ENCODE results near the gene MYH10. TPM values are rescaled to one million over a fixed set of nuclear protein-coding genes. Genes with fewer than 3 reads are reported as not detected.

MYH10 gene
- total RNA-seq (1 to 10 TPM; 1.7 to 2.5 TPM), polyA plus RNA-seq (1 to 10 TPM in 2 of 3 donors, under 1 TPM in 1; 0.56 to 3.1 (median 1.6) TPM), total RNA-seq (1.6 to 8.9 (median 5.7) reads per million in 6 experiments)

GRCh38 chr17:8630227-8630801, at the start of gene MYH10:
Gene MYH10, minus strand, starts transcription at chr17:8630725. Its CDS starts 7,479 bp downstream, at chr17:8623246.
- POLR2A ChIA-PET = no interaction called here
- DNase-seq = peak in 1 of 10 donors; percentile 65
- Mint-ChIP-seq H3K9me3 (peaks cover 0 to 3% (median 0%) of the 10 kb centered on the region in 9 donors), H3K27me3 (peaks cover 23 to 51% (median 37%) of the 10 kb centered on the region in 5 donors), H3K4me1 (peaks cover 10 to 25% (median 15%) of the 10 kb centered on the region in 4 donors), H3K4me3 (peak within 1 kb of the TSS; percentile 94 to 100 (median 98)), H3K36me3 (no peaks in the 10 kb centered on the region), H3K27ac (peak within 1 kb of the TSS in 9 of 10 donors; percentile 46 to 96 (median 81))
- no peak for ATAC-seq

- Mint-ChIP-seq H3K27ac (no peak overlapping the region), H3K27me3 (peaks cover 0 to 13% (median 9%) of the 10 kb centered on the region in 5 donors), H3K9me3 (peaks cover 0 to 9% (median 0%) of the 10 kb centered on the region in 9 donors), H3K4me1 (no peaks in the 10 kb centered on the region), H3K4me3 (no peak overlapping the region), H3K36me3 (no peaks in the 10 kb centered on the region)
- no peak for ATAC-seq
- no peak for DNase-seq
- POLR2A ChIA-PET = no interaction called here
Measured at GRCh38 chr17:8679126-8679525, 48.6 kb upstream of the MYH10 start.

GRCh38 chr17:8675306-8675705, 44.8 kb upstream of the MYH10 start:
- Mint-ChIP-seq H3K4me3 (no peak overlapping the region), H3K27me3 (peaks cover 0 to 17% (median 6%) of the 10 kb centered on the region in 5 donors), H3K27ac (peak overlapping the region in 1 of 10 donors; percentile 7), H3K9me3 (peaks cover 0 to 9% (median 0%) of the 10 kb centered on the region in 9 donors), H3K36me3 (no peaks in the 10 kb centered on the region), H3K4me1 (no peaks in the 10 kb centered on the region)
- ATAC-seq = no peak
- POLR2A ChIA-PET = no interaction called here
- no peak for DNase-seq

GRCh38 chr17:8674344-8675305, 44.1 kb upstream of the MYH10 start:
- Mint-ChIP-seq H3K36me3 (no peaks in the 10 kb centered on the region), H3K4me3 (no peak overlapping the region), H3K27ac (no peak overlapping the region), H3K4me1 (no peaks in the 10 kb centered on the region), H3K27me3 (peaks cover 0 to 14% (median 6%) of the 10 kb centered on the region in 5 donors), H3K9me3 (peaks cover 0 to 9% (median 0%) of the 10 kb centered on the region in 9 donors)
- ATAC-seq (no peak), DNase-seq (no peak)
- POLR2A ChIA-PET = no interaction called here

- ATAC-seq = no peak
- H3K27me3 Mint-ChIP-seq = peaks cover 0 to 10% (median 3%) of the 10 kb centered on the region in 5 donors
- no peaks in the 10 kb centered on the region for H3K36me3 Mint-ChIP-seq
- no peak overlapping the region for H3K27ac Mint-ChIP-seq
- POLR2A ChIA-PET = no interaction called here
- no peaks in the 10 kb centered on the region for H3K4me1 Mint-ChIP-seq
- no peak for DNase-seq
- H3K4me3 Mint-ChIP-seq = no peak overlapping the region
- peaks cover 0 to 6% (median 0%) of the 10 kb centered on the region in 9 donors for H3K9me3 Mint-ChIP-seq
Measured at GRCh38 chr17:8673612-8674011, 43.1 kb upstream of the MYH10 start.

- H3K4me1 Mint-ChIP-seq = no peaks in the 10 kb centered on the region
- no peaks in the 10 kb centered on the region for H3K9me3 Mint-ChIP-seq
- no peak for ATAC-seq
- POLR2A ChIA-PET = no interaction called here
- no peaks in the 10 kb centered on the region for H3K36me3 Mint-ChIP-seq
- H3K27me3 Mint-ChIP-seq = peaks cover 0 to 10% (median 4%) of the 10 kb centered on the region in 5 donors
- H3K27ac Mint-ChIP-seq = no peak overlapping the region
- no peak for DNase-seq
- H3K4me3 Mint-ChIP-seq = no peak overlapping the region
Measured at GRCh38 chr17:8672326-8672725, 41.8 kb upstream of the MYH10 start.

GRCh38 chr17:8670421-8670820, 39.9 kb upstream of the MYH10 start:
- H3K36me3 Mint-ChIP-seq = no peaks in the 10 kb centered on the region
- POLR2A ChIA-PET = no interaction called here
- ATAC-seq (no peak), DNase-seq (no peak)
- peaks cover 2 to 20% (median 10%) of the 10 kb centered on the region in 5 donors for H3K27me3 Mint-ChIP-seq
- no peaks in the 10 kb centered on the region for H3K4me1 Mint-ChIP-seq
- H3K9me3 Mint-ChIP-seq = no peaks in the 10 kb centered on the region
- no peak overlapping the region for H3K27ac Mint-ChIP-seq
- no peak overlapping the region for H3K4me3 Mint-ChIP-seq

- POLR2A ChIA-PET = no interaction called here
- Mint-ChIP-seq H3K4me1 (no peaks in the 10 kb centered on the region), H3K4me3 (no peak overlapping the region), H3K27me3 (peaks cover 4 to 20% (median 14%) of the 10 kb centered on the region in 5 donors), H3K27ac (no peak overlapping the region), H3K36me3 (no peaks in the 10 kb centered on the region), H3K9me3 (no peaks in the 10 kb centered on the region)
- DNase-seq (no peak), ATAC-seq (no peak)
Measured at GRCh38 chr17:8668176-8668740, 37.7 kb upstream of the MYH10 start.

- Mint-ChIP-seq H3K4me3 (no peak overlapping the region), H3K4me1 (no peaks in the 10 kb centered on the region), H3K27me3 (peaks cover 4 to 20% (median 15%) of the 10 kb centered on the region in 5 donors), H3K36me3 (no peaks in the 10 kb centered on the region), H3K27ac (no peak overlapping the region), H3K9me3 (no peaks in the 10 kb centered on the region)
- DNase-seq (no peak), ATAC-seq (no peak)
- POLR2A ChIA-PET = no interaction called here
Measured at GRCh38 chr17:8667421-8667820, 36.9 kb upstream of the MYH10 start.

GRCh38 chr17:8665684-8666083, 35.2 kb upstream of the MYH10 start:
- no peaks in the 10 kb centered on the region for H3K36me3 Mint-ChIP-seq
- DNase-seq (no peak), ATAC-seq (no peak)
- no peak overlapping the region for H3K27ac Mint-ChIP-seq
- POLR2A ChIA-PET = no interaction called here
- no peaks in the 10 kb centered on the region for H3K9me3 Mint-ChIP-seq
- peaks cover 0 to 2% (median 0%) of the 10 kb centered on the region in 4 donors for H3K4me1 Mint-ChIP-seq
- H3K4me3 Mint-ChIP-seq = no peak overlapping the region
- peaks cover 5 to 29% (median 19%) of the 10 kb centered on the region in 5 donors for H3K27me3 Mint-ChIP-seq

GRCh38 chr17:8664456-8665126, 34.1 kb upstream of the MYH10 start:
- H3K36me3 Mint-ChIP-seq = no peaks in the 10 kb centered on the region
- no peak for DNase-seq

GRCh38 chr17:8662973-8663372, 32.4 kb upstream of the MYH10 start:
- H3K36me3 Mint-ChIP-seq = no peaks in the 10 kb centered on the region
- ATAC-seq = no peak
- POLR2A ChIA-PET = no interaction called here

More at GRCh38 chr17:8664456-8665126, 34.1 kb upstream of the MYH10 start:
- ATAC-seq = no peak
- POLR2A ChIA-PET = no interaction called here
- Mint-ChIP-seq H3K9me3 (no peaks in the 10 kb centered on the region), H3K4me3 (no peak overlapping the region), H3K4me1 (peaks cover 0 to 2% (median 0%) of the 10 kb centered on the region in 4 donors), H3K27me3 (peaks cover 5 to 22% (median 16%) of the 10 kb centered on the region in 5 donors), H3K27ac (no peak overlapping the region)

More at GRCh38 chr17:8662973-8663372, 32.4 kb upstream of the MYH10 start:
- peaks cover 0 to 2% (median 0%) of the 10 kb centered on the region in 9 donors for H3K9me3 Mint-ChIP-seq
- no peak for DNase-seq
- peaks cover 0 to 2% (median 0%) of the 10 kb centered on the region in 4 donors for H3K4me1 Mint-ChIP-seq
- H3K27me3 Mint-ChIP-seq = peaks cover 7 to 22% (median 17%) of the 10 kb centered on the region in 5 donors
- H3K27ac Mint-ChIP-seq = no peak overlapping the region
- H3K4me3 Mint-ChIP-seq = no peak overlapping the region

All from naive thymus-derived CD8-positive, alpha-beta T cell (primary cell).